WTC11 (cell line): Measurements from ENCODE around the gene CCDC28B. TPM values are rescaled to one million over a fixed set of nuclear protein-coding genes. Genes with fewer than 3 reads are reported as not detected.

Experiments used
- CTCF ChIP-seq: fragments of 200-600 bp; IDR thresholded peaks from 2 replicates; pipeline ENCODE4 v1.8.0; 2022; ENCODE audit warnings: antibody characterized with exemption
- ELF4 ChIP-seq: sonication (generic); formaldehyde crosslinking; IDR thresholded peaks from 2 replicates; pipeline ENCODE4 v1.8.1; 2022; ENCODE audit warnings: low read depth, mild to moderate bottlenecking, moderate library complexity, missing genetic modification reagents
- ERG ChIP-seq: fragments of 250-450 bp; sonication (Bioruptor Pico); IDR thresholded peaks from 2 replicates; pipeline ENCODE4 v1.8.0; 2021; ENCODE audit warnings: mild to moderate bottlenecking
- ETV6 ChIP-seq: sonication (generic); formaldehyde crosslinking; IDR thresholded peaks from 2 replicates; pipeline ENCODE4 v1.8.1; 2022; ENCODE audit warnings: mild to moderate bottlenecking, missing genetic modification reagents
- FOXP1 ChIP-seq: sonication (generic); formaldehyde crosslinking; IDR thresholded peaks from 2 replicates; pipeline ENCODE4 v1.8.0; 2022; ENCODE audit warnings: missing genetic modification reagents, mild to moderate bottlenecking, moderate library complexity, borderline replicate concordance
- NFYB ChIP-seq: sonication (generic); formaldehyde crosslinking; conservative IDR thresholded peaks from 2 replicates; pipeline ENCODE4 v1.8.0; 2022; ENCODE audit warnings: low read depth, missing genetic modification reagents
- PRDM15 ChIP-seq: sonication (generic); formaldehyde crosslinking; IDR thresholded peaks from 2 replicates; pipeline ENCODE4 v1.8.0; 2022; ENCODE audit warnings: missing genetic modification reagents
- PREB ChIP-seq: sonication (generic); formaldehyde crosslinking; IDR thresholded peaks from 2 replicates; pipeline ENCODE4 v1.8.1; 2022; ENCODE audit warnings: mild to moderate bottlenecking, missing genetic modification reagents, moderate library complexity, borderline replicate concordance
- PRRX2 ChIP-seq: fragments of 250-450 bp; sonication (Bioruptor Pico); IDR thresholded peaks from 2 replicates; pipeline ENCODE4 v1.8.0; 2021; ENCODE audit warnings: mild to moderate bottlenecking
- SMAD4 ChIP-seq: sonication (generic); formaldehyde crosslinking; IDR thresholded peaks from 2 replicates; pipeline ENCODE4 v1.8.0; 2022; ENCODE audit warnings: mild to moderate bottlenecking, missing genetic modification reagents
- SOX15 ChIP-seq: fragments of 250-450 bp; sonication (Bioruptor Pico); IDR thresholded peaks from 2 replicates; pipeline ENCODE4 v1.9.0; 2021; ENCODE audit warnings: mild to moderate bottlenecking
- STAT6 ChIP-seq: sonication (generic); formaldehyde crosslinking; conservative IDR thresholded peaks from 2 replicates; pipeline ENCODE4 v1.8.1; 2023; ENCODE audit warnings: mild to moderate bottlenecking, low read depth, missing genetic modification reagents, moderate library complexity
- TCF7 ChIP-seq: sonication (generic); formaldehyde crosslinking; IDR thresholded peaks from 2 replicates; pipeline ENCODE4 v1.8.0; 2022; ENCODE audit warnings: mild to moderate bottlenecking, low read depth, missing genetic modification reagents, moderate library complexity
- TP53 ChIP-seq: sonication (generic); formaldehyde crosslinking; IDR thresholded peaks from 2 replicates; pipeline ENCODE4 v1.8.1; 2023; ENCODE audit warnings: mild to moderate bottlenecking, missing genetic modification reagents
- USF1 ChIP-seq: sonication (generic); formaldehyde crosslinking; IDR thresholded peaks from 2 replicates; pipeline ENCODE4 v1.8.0; 2022; ENCODE audit warnings: mild to moderate bottlenecking, missing genetic modification reagents
- ZNF263 ChIP-seq: sonication (generic); formaldehyde crosslinking; IDR thresholded peaks from 2 replicates; pipeline ENCODE4 v1.8.1; 2022; ENCODE audit warnings: low read depth, mild to moderate bottlenecking, moderate library complexity, missing genetic modification reagents
- ZNF396 ChIP-seq: fragments of 250-450 bp; sonication (Bioruptor Pico); IDR thresholded peaks from 2 replicates; pipeline ENCODE4 v1.8.0; 2021; ENCODE audit warnings: mild to moderate bottlenecking, moderate library complexity, borderline replicate concordance
- ZNF416 ChIP-seq: fragments of 250-450 bp; sonication (Bioruptor Pico); IDR thresholded peaks from 2 replicates; pipeline ENCODE4 v1.9.0; 2021; ENCODE audit warnings: mild to moderate bottlenecking, inconsistent platforms
- ZNF532 ChIP-seq: fragments of 250-450 bp; sonication (Bioruptor Pico); IDR thresholded peaks from 2 replicates; pipeline ENCODE4 v1.9.0; 2021; ENCODE audit warnings: mild to moderate bottlenecking, borderline replicate concordance
- ZSCAN18 ChIP-seq: fragments of 250-450 bp; sonication (Bioruptor Pico); IDR thresholded peaks from 2 replicates; pipeline ENCODE4 v2.1.2; 2022; ENCODE audit warnings: mild to moderate bottlenecking, moderate library complexity
- total RNA-seq: library from RNA; stranded (reverse); gene quantifications from 3 replicates; pipeline ENCODE4 v1.2.3, GENCODE V29; 2021

CCDC28B gene
- total RNA-seq, 1 experiment from 2014 or later, result 34.4 TPM

GRCh38 chr1:32247983-32248889 lies 47.8 kb downstream of the CCDC28B start (continued):
- no peak for TF ChIP-seq SMAD4 (CRISPR knock-in tag)
- TF ChIP-seq ERG, result no peak
- no peak for TF ChIP-seq ELF4 (CRISPR knock-in tag)
- TF ChIP-seq PRRX2 (CRISPR knock-in tag), result no peak
- TF ChIP-seq ZNF532 (CRISPR knock-in tag), result no peak
- TF ChIP-seq SOX15 (CRISPR knock-in tag), result no peak
- no peak; the same call in 1 of the 2 replicates for TF ChIP-seq FOXP1
- no peak for TF ChIP-seq PRDM15 (CRISPR knock-in tag)
- TF ChIP-seq ZNF396 (CRISPR knock-in tag), result no peak
- TF ChIP-seq PREB, result no peak
- TF ChIP-seq ETV6 (CRISPR knock-in tag), result peak; percentile 52; the same call in 1 of the 2 replicates
- TF ChIP-seq ZNF263 (CRISPR knock-in tag), result no peak
- TF ChIP-seq STAT6, result no peak
- TF ChIP-seq TP53 (CRISPR knock-in tag), result no peak
- no peak for TF ChIP-seq ZSCAN18 (CRISPR knock-in tag)
- TF ChIP-seq ZNF416 (CRISPR knock-in tag), result peak; percentile 83; the same call in 1 of the 2 replicates
- no peak for TF ChIP-seq TCF7 (CRISPR knock-in tag)
- TF ChIP-seq NFYB (CRISPR knock-in tag), result no peak
- TF ChIP-seq USF1 (CRISPR knock-in tag), result no peak
- peak; percentile 95 for TF ChIP-seq CTCF
